ENCODE data around the gene ATP8B3.

Gene ATP8B3

GRCh38 chr19:1811942-1812425 is at the start of gene ATP8B3:
TSS of gene ATP8B3 (minus strand) at chr19:1812276. CDS start at chr19:1811736, 540 bp downstream.
- no peak for DNase-seq

GRCh38 chr19:1861599-1862031 is 49.5 kb upstream of the ATP8B3 start:
- no peak for DNase-seq

- no peak for DNase-seq
These were observed 48.9 kb upstream of the ATP8B3 start for GRCh38 chr19:1860821-1861598.

GRCh38 chr19:1860042-1860775 is 48.1 kb upstream of the ATP8B3 start:
- peak; percentile 59 for DNase-seq

GRCh38 chr19:1859331-1859781 is 47.3 kb upstream of the ATP8B3 start:
- no peak for DNase-seq

GRCh38 chr19:1858412-1859081 is 46.5 kb upstream of the ATP8B3 start:
- no peak for DNase-seq

- no peak for DNase-seq
These were observed 45.7 kb upstream of the ATP8B3 start for GRCh38 chr19:1857648-1858326.

GRCh38 chr19:1856698-1857603 is 44.9 kb upstream of the ATP8B3 start:
- DNase-seq, result peak; percentile 90

- no peak for DNase-seq
These were observed 44.2 kb upstream of the ATP8B3 start for GRCh38 chr19:1856345-1856697.

GRCh38 chr19:1855828-1856255 is 43.8 kb upstream of the ATP8B3 start:
- DNase-seq, result peak; percentile 33

- peak; percentile 94 for DNase-seq
These were observed 43.2 kb upstream of the ATP8B3 start for GRCh38 chr19:1855040-1855827.

GRCh38 chr19:1854542-1855039 is 42.5 kb upstream of the ATP8B3 start:
- DNase-seq, result no peak

GRCh38 chr19:1854039-1854541 is 42.0 kb upstream of the ATP8B3 start:
- DNase-seq, result no peak

GRCh38 chr19:1853295-1854038 is 41.4 kb upstream of the ATP8B3 start:
- DNase-seq, result peak; percentile 85

GRCh38 chr19:1852581-1853128 is 40.6 kb upstream of the ATP8B3 start:
- no peak for DNase-seq

- DNase-seq, result no peak
These were observed 39.8 kb upstream of the ATP8B3 start for GRCh38 chr19:1851654-1852580.

GRCh38 chr19:1850809-1851653 is 39.0 kb upstream of the ATP8B3 start:
- no peak for DNase-seq

Measured in inflammatory macrophage treated with lipopolysaccharide for 4 hours (primary cell).